AG08395 (cell line): ENCODE results near the gene GAPT.

ENCODE experiments used
- DNase-seq: peaks from one replicate; pipeline ENCODE4 v3.0.0; 2012; ENCODE audit warnings: mixed read lengths, low spot score

GAPT gene

DNA sequence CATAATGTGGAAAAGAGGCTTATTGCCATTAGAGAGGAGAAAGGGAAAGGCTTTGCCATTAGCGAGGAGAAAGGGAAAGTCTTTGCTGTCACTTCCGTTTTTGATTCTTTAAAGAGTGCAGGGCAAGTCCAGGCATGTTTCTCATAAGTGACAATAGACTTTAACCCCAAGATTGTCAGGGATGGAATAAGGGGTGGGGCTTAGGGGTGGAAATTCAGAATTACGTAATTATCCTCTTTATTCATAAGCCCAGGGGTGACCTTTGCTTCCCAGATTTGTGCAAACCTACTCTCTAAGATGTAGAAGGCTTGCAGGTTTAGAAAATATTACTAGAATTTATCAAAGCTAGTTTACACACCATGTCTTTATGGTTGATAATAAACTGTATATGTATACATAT is 29.1 kb upstream of the GAPT start:
- DNase-seq: no peak

DNA sequence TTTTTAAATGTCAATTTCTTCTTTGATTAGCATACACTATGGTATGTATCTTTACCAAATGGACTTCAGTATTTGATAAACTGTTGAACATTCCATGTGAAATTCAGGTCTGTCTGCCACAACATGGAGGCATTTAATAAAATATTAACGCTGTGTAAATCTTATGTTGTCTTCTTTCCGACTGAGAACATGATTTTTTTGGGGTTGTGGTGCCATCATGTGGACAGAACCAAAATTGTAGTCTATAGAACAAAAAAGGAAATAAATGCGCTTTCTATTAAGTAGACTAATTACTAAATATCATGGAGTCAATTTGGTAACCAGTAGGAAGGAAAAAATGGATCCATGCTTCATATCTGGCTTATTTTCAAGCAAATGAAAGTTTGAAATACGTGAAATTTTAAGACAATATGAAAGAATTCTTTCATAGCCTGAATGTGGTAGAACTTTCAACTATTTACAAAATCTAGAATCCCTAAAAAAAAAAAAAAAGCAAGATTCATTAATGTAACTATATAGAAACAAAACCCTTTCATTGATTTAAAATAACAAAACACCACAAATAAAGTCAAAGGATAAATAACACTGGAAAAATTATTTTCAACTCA is 28.5 kb upstream of the GAPT start:
- DNase-seq: peak; percentile 50

DNA sequence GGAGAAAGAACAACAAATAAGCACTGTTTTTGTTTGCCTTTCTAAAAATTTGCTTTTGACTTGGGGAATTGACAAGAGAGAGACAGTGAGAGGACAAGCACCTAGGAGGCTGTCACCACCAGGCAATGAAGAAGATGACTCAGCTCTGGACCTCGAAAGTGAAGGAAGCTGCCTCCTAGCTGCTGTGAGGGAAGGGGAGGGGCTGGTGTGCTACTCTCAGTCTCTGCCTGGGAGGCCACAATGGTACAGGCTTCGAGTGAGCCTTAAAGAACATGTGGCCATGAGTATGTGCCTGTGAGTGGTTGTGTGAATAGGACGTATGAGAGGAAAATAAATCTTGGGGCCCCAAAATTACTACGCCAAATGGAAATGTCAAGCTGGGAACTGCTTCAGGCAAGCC is 24.3 kb upstream of the GAPT start:
- DNase-seq: peak; percentile 49

DNA sequence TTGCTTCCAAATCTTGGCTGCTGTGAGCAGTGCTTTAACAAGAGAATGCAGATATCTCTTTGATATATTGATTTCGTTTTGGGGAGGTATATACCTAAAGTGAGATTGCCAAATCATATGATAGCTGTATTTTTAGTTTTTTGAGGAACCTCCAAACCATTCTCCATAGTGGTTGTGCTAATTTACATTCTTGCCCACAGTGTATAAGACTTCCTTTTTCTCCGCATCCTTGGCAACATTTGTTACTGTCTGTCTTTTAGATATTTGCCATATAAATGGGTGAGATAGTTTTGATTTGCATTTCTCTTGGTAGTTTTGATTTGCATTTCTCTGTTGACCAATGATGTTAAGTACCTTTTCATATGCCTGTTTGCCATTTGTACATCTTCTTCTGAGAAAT is 21.3 kb upstream of the GAPT start:
- no peak for DNase-seq

DNA sequence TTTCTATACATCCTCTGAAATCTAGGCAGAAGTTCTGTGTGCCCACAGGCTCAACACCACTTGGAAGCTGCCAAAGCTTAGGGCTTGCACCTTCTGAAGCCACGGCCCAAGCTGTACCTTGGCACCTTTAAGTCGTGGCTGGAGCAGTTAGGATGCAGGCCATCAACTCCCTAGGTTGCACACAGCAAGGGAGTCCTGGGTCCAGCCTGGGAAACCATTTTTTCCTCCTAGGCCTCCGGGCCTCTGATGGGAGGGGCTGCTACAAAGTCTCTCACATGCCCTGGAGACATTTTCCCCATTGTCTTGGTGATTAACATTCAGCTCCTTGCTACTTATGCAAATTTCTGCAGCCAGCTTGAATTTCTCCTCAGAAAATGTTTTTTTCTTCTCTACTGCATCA is 15.8 kb upstream of the GAPT start:
- DNase-seq: no peak

DNA sequence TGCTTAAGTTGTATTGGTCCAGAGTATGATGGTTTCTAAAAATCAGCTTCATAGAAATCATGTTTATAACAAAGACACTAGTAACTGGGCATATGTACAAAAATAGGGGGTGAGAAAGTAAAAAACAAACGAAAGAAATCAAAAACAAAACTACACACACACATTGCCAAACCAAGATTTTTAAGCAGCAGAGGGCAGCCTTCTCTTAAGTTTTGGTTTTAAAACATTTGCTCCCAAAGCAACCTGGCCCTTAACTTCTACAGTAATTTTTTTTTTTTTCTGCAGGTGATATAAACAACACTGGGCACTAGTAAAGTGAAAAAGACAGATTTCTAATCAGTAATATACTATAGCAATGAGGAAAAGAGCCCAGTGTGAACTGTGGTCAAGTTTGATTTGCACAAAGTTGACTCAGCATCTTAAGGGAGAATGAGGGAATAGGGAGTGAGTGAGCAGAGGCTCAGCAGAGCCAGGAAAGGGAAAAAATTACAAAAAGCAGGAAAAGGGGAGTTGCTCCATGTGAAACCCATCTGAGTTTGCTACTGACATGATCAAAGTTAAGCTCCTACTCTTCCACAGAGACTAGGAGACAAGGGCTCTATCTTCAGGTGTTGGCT is 13.4 kb upstream of the GAPT start:
- no peak for DNase-seq

DNA sequence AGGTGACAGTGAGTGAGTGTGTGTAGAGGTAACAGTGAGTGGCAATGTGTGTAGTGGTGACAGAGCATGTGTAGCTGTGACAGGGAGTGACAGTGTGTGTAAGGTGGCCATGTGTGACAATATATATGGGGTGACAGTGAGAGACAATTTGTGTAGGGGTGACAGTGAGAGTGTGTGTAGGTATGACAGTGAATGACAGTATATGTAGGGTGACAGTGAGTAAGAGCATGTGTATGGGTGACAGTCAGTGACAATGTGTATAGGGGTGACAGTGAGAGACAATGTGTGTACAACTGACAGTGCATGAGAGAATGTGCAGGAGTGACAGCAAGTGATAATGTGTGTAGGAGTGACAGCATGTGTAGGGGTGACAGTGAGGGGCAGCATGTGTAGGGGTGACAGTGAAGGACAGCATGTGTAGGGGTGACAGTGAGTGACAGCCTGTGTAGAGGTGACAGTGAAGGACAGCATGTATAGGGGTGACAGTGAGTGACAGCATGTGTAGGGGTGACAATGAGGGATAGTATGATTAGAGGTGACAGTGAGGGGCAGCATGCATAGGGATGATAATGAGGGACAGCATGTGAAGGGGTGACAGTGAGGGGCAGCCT is 10.1 kb upstream of the GAPT start:
- no peak for DNase-seq

DNA sequence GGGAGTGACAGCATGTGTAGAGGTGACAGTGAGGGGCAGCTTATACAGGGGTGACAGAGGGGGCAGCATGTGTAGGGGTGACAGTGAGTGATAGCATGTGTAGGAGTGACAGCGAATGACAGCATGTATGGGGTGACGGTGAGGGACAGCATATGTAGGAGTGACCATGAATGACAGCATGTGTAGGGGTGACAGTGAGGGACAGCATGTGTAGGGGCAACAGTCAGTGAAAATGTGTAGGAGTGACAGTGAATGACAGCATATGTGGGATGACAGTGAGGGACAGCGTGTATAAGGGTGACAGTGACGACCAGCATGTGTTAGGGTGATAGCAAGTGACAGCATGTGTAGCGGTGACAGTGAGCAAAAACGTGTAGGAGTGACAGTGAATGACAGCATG is 9.4 kb upstream of the GAPT start:
- DNase-seq: no peak

DNA sequence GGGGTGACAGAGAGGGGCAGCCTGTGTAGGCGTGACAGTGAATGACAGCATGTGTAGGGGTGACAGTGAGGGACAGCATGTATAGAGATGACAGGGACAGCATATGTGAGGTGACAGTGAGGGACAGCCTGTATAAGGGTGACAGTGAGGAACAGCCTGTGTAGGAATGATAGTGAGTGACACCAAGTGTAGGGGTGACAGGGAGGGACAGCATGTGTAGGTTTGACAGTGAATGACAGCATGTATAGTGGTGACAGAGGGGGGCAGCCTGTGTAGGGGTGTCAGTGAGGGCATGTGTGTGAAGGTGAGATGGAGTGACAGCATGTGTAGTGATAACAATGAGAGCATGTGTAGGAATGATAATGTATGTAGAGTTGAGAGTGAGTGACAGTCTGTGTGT is 8.7 kb upstream of the GAPT start:
- no peak for DNase-seq

DNA sequence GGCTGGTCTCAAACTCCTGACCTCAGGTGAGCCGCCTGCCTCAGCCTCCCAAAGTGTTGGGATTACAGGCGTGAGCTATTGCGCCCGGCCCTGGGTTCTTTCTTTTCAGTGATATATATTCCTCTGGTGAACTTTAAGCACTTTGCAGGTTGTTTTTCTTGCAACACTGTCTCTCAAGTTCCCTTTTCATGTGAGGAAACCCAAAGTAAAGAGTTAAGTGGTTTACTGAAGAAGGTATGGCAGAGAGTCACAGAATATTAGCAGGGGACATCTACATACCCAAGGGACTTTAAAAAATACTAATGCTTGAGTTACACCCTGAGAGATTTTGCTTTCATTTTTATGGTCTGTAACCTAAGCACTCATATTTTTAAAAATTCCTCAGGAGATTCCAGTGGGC is 6.7 kb upstream of the GAPT start:
- no peak for DNase-seq

DNA sequence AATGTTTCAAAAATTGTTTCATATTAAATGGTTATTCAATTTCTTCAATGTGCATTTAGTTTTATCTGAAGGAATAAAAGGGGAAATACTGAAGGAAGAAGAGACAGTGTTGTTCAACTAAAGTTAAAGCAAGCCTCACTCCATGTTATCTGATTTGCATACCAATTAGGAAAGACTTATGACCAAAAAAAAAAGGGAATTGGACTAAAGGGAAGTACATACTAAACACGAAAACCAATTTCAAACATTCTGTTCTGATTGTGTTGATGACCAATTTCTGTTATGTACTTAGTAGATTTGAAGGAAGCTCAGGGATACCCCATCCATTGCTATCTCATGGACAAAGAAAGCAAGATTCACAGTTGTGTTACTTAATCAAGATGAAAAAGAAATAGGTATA is 4.9 kb upstream of the GAPT start:
- no peak for DNase-seq

DNA sequence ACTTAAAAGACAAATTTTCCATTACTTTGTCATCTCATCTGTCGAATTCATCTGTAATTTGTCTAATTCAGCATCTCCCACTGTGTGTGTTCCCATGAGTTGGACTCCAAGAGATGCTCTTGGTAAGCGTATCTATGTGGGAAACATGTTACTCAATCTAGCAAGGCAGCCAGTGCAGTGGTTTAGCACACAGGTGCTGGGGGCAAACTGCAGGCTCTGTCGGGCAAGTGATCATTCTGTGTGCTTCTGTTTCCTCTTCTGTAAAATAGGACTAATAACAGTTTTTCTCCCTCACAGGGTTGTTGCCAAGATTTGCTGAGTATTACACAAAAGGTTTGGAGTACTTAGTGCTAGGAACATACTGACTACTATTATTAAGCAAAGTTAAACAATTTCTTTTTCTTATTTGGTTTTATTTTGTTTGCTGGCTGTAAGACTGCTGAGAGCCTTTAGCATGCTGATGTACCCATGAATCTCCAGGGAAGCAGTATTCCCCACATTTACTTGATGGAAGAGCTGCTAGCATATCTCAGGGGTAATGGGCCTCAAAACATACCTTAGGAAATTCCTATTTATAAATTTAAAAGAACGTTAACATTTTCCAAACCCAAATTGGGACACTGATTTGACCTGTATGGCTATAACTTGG is 709 bp upstream of the GAPT start:
- DNase-seq: no peak

DNA sequence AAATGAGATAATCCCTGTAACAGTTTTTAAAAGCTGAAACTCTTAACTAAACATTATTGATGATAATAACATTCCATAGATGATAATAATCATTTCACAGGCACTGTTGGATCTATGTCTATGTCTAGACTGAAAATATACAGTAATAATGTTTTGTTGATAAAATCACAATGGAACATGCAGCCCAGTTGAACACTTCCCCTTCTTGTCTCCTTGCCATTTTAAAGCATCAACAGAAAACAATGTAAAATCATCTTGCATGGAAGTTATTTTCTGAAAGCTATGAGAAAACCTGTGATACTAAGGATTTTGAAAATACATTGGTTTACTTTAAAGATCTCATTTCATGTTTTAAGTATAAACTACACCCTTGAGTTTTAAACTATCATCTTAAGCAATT is 1.9 kb downstream of the GAPT start:
- no peak for DNase-seq

DNA sequence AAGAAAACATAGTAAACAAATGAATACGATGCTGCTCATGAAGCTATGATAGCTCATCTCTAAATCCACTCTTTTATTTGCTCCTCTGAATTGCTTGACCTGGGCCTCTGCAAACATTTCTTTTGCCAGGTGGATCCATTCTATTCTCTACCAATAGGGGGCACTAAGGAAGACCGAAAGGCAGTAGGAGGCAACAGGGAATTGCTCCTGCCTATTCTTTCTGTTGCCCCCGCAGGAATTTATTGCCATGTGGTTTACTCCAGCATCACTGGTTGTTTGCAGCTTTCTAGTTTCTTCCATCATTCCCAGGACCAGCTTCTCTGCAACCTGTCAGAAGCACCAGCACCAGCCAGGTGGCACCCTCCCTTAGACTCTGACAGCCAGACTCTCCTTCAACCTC is 5.3 kb downstream of the GAPT start:
- no peak for DNase-seq

DNA sequence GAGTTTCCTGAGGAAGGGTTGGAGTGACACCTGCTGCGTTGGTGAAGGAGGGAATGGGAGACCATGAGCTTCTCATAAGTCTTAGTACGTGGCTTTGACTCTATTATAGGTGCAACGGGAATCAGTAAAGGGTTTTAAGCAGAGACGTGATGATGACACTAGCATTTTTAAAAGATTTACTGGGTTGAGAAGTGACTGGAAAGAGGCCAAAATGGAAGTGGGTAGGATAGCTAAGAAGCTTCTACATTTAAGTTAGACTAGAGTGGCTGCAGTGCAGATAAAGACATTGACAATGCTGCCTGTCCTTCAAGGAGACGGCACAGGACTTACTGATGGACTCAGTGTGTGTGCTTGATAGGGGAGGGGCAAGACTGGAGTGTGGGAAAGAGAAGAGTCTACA is 6.2 kb downstream of the GAPT start:
- DNase-seq: no peak

DNA sequence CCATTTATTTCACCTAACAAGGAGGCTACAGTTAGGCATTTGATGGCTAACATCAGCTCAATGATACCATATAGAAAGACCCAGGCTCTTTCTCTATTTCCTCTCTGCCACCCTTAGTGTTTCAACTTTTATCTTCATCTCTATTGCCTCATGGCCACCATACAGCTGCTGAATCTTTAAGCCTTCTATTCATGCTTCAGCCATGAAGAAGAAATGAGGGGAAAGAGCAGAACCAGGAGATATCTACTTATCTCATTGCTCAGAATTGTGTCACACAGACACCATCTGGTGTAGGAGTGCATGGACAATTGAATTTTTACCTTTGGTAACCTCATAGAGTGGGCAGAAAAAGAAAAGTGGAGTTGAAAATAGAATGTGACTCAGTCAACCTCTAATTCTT is 6.7 kb downstream of the GAPT start:
- no peak for DNase-seq

DNA sequence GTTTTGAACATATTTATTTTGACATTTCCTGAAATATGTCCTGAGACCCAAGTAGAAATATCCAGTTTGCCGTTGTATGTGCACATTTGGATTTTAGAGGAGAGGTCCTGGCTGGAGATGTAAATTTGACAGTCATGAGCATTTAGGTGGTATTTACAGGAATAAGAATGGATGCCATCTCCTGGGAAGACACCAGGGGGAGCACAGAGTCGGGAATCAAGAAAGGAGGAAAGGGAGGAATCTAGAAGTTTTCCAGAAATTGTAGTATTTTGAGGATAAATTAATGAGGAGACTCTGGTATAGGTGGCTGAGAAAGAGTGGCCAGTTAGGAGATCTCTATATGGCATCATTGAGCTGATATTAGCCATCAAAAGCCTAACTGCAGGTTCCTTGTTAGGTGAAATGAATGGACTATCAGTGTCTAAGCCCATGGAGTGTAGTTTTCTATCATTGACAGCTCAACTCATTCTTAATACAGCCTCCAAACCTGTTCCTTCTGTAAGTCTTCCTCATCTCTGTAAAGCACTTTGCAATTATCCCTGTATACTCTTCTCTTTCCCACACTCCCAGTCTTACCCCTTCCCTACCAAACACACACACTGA is 7.2 kb downstream of the GAPT start:
- DNase-seq: peak; percentile 53

DNA sequence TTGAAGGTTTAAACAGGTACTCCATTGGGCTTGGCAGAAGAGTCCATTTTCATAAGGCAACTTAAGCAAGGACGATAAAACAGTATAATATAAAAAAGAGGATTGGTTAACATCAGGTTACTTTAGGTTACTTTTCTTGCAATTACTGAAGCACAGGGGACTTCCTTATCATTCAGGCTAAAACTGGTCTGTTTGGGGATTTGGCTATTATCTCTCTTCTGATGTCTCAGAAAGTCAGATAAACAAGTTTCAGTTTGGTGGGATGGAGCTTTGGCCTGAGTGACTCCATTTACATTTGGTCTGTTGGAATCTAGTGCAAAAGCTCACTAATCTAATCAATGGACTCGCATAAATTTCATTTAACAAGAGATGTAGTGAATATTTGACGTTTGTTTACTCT is 8.0 kb downstream of the GAPT start:
- no peak for DNase-seq

DNA sequence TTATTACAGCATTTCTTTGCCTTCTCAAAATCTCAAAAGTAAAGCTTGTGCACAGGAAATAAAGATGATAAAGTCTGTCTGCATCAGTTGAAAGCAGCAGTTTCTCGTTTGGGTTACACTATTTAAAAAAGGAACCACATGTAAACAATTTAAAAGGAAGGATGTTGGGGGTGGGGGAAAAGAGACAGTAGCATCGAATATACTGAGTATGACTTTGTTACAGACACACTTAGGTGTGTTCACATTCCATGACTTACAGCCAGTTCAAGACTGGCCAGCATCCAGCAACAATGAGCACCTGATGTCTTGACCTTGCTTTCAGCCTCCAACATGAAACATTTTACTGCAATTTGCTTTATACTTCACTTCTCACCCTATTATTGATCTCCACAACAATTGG is 8.7 kb downstream of the GAPT start:
- DNase-seq: no peak

DNA sequence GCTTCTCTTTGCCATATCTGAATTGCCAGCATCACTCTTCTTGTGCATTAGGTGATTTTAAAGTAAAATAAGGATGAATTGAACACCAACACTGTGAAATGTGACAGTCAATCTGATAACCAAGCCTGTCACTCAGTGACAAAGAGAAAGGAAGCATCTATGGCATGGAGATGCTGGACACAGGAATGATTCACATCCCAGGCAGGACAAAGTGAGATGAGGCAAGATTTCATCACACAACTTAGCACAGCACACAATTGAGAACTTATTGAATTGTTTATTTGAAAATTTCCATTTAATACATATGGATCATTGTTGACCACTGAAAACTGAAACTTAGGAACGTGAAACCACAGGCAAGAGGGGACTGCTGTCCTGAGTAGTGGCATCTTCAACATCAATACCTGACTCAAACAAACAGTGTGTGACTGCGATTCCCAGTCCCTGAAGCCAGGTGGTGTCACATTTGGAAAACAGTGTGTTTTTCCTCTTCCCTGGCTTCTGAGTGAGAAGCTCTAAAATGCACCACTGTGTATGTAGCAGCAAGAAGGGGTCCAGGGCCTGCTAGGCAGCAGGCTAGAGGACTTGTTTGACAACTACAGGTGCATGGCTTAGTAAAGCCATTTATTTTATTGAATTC is 10.7 kb downstream of the GAPT start:
- DNase-seq: no peak

DNA sequence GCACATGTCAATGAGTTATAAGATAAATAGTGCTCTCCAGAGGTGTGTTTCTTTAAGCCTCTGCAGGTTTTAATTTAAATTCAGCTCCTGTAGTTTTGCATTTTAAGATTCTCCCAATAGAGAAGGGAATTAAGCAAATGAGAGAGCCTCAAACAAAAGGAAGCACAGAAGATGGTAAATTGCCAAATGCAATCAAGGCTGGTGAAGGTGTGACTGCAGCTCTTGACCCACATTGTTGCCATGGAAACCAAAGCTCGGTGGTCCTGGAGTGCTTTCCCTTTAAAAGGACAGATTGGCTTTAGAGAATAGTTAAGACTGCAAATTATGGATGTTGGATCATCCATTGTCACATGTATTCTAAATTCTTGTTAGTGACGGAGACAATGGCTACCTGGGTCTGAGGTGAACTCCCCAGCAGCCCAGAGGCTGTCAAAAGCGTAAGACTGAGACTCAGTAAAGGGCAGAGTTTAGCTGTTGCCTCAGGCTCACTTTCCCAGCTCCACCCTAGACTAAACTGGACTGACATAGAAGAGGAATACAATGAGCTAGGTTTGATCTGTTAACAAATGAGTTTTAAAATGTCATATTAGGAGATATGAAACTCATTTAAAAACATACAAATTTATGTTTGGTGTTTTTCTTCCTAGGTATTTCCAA is 12.3 kb downstream of the GAPT start:
- DNase-seq: no peak

DNA sequence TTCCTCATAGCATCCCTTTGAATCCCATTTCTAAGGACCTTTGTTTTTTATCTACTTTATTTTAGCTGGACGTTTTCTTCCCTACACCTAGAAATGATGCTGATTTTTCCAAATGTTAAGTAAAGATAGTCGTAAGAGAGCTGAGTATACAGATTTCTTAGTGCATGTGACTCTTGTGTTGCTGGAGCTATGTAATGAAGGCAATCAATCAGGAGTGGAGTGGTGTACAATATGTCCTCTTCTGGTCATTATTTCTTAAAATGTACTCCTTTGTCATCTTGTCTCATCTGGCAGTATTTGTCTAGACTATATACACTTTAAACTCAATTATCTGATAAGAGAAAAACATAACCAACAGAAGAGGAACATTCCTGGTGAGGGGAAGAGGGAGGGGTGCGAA is 13.5 kb downstream of the GAPT start:
- no peak for DNase-seq
